GM19468 (cell line): ENCODE data around the gene USP25.
"Not testable (repeated sequence)": the region's sequence is repeated elsewhere in the genome, so short reads cannot be mapped to it uniquely, and the experiment has no call there.

Source experiments
- ATAC-seq: cut with Tn5 transposase; IDR thresholded peaks from one replicate; pipeline ENCODE4 v1.9.1; 2021; ENCODE audit warnings: mild to moderate bottlenecking, moderate library complexity, moderate number of reproducible peaks; ENCODE audit not compliant: unreplicated experiment; ENCODE audit errors: extremely low read depth

USP25 gene

DNA sequence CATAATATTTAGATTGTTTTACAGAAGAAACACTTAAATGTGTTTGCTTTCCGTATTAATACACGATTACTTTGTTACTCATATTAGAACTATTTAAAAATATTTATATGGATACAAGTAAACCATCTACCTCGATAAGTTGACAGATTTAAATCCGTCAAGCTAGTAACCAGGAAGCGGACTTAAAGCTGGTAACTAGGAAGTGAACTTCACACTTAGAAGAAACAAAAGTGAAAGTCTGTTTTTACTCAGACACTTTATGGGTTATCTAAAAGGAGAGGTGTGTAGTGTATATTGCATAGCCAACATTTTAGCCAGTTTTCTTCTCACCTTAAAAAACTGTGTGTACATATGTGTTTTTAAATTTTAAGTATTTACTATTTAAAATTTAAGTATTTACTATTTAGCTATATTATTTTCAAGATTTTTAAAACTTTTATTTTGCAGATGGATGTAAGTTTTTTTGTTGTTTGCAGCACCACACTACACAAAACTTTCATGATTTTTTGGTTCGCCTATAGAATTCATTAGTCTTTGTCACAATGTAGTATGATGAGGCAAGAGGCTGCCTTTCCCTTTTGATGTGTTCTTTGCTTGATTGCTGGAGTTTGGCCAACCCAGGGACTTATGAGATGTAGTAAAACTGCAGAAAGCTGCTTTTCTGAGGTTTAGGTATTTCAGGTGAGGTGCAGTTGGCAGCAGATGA lies 2.7 kb downstream of the USP25 start:
- ATAC-seq = peak; percentile 42

DNA sequence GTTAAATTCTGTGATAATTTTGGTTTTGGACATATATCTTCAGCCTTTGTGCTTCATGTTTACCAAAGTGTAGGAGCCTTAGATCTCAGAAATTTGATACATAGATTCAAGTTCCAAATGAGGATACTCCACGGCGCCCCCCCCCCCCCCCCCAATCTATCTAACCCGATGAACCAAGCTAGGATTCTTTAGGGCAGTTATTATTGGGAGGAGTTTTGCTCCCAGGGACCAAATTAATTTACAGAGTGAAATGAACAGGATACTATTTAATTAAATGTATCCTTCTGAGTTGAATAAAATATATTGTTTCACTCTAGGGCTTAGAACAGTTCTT lies 3.2 kb downstream of the USP25 start:
- no peak for ATAC-seq

GRCh38 chr21:15735409-15735808 lies 5.6 kb downstream of the USP25 start:
- ATAC-seq = no peak

DNA sequence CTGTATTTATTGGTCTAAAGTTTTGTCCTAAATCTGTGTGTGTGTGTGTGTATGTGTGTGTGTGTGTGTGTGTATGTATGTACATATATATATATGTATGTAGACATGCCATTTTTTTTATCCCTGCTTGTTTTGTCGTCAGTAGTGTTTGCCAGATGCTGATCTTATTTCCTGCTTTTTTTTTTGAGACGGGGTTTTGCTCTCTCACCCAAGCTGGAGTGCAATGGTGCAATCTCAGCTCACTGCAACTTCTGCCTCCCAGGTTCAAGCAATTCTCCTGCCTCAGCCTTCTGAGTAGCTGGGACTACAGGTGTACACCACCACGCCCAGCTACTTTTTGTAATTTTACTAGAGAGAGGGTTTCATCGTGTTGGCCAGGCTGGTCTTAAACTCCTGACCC lies 6.1 kb downstream of the USP25 start:
- ATAC-seq = not testable (repeated sequence)

DNA sequence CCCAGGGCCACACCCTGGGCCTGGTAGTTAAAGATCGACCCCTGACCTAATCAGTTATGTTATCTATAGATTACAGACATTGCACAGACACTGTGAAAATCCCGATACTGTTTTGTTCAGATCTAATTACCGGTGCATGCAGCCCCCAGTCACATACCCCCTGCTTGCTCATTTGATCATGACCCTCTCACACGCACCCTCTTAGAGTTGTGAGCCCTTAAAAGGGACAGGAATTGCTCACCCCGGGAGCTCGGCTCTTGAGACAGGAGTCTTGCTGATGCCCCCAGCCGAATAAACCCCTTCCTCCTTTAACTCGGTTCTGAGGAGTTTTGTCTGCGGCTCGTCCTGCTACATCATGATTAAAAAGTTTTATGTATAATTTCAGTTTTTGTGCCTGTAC lies 9.0 kb downstream of the USP25 start:
- ATAC-seq = not testable (repeated sequence)

- ATAC-seq = no peak
Observed at GRCh38 chr21:15740383-15740782, 10.6 kb downstream of the USP25 start.

GRCh38 chr21:15741510-15741909 lies 11.7 kb downstream of the USP25 start:
- no peak for ATAC-seq

DNA sequence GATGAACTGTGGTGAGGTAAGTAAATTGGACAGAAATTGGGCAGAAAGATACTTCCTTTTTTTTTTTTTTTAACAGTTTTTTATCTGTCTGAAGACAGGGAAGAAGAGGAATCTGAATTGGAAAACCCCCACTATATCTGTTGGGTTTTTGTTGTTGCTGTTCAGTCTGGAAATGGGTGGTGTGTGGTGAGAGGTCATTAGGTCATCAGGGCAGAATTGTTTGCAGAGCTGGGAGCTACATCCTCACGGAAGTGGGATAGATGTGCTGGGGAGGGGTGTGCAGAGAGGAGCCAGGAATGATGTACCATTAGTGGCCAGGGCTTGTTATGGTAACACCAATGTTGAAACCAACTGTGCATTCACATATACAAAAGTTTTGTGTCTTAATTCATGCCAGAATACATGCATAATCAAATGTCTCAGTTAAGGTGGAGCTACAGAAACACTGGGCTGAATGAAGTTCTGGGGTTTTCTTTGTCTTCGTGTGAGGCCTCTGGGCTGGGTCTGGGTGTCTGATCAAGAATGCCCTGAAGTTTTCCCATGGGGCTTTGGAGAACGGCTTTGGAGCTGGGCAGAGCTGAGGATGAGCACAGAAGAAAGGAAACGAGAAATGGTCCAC lies 12.4 kb downstream of the USP25 start:
- no peak for ATAC-seq

- ATAC-seq = no peak
Observed at GRCh38 chr21:15742694-15743093, 12.9 kb downstream of the USP25 start.

DNA sequence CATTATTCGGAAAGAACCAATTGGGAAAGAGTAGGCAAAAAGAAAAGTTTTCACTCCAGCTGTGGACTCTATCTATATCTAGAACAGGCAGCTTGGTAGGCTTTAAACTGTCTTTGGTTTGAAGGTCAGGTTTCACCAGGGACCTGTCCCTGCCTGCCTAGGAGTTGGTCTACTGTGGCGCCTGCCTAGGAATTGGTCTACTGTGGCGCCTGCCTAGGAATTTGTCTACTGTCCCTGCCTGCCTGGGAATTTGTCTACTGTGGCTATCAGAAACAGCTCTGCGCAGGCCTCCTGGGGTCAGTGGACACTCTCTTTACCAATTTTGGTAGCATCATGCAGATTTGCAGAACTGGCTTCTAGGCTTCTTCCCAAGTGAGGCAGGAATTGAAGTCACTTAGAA lies 13.8 kb downstream of the USP25 start:
- ATAC-seq = no peak

- ATAC-seq = no peak
Observed at GRCh38 chr21:15744926-15745325, 15.1 kb downstream of the USP25 start.

DNA sequence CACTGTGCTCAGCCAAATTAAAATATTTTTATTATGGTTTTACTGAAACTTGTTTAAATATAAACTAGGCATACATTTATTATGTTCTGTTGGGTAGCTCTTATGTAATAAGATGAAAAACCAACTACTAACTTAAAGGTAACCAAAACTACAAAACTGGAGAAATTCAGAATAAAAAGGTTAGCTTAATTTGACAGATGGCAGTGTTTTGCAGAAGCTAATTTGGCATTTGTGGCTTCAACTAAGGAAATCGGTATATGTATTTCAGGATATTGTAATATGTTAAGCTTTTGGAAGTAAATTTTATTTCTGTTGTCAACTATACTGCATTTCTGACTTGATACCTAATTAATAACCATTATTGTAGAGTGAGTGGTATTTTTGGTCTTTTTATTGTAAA lies 18.8 kb downstream of the USP25 start:
- ATAC-seq = no peak

GRCh38 chr21:15749082-15749860 lies 19.5 kb downstream of the USP25 start:
- ATAC-seq = no peak

DNA sequence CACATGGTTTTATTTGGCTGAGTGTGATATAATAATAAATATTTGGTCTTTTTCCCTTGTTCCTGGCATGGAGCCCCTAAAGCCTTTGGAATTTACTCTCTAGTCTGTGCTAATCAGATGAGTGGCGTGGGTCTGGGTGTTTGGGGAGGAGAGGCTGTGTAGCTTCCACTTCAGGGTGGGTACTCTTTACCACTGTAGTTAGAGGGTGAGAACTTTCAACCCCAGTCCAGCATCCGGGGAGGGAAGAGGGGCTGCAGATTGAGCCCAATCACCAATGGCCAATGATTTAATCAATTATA lies 20.0 kb downstream of the USP25 start:
- ATAC-seq = no peak

DNA sequence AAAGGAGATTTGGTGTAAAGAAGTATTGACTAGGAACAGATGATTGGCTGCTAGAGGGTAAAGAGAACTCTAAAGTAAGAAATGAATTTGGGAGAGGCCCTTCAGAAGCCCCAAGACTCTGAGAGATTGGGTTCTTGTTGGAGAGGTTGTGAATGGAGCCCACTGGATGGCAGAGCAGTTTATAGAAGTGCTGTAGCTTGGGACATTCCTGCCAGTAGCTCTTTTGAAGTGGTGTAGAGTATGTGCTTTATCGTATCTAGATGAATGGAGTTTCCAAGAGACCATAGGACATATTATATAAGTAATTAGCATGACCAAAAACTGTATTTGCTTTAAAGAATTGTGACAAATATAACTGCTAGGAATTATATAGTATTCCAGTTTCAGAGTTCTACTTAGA lies 21.3 kb downstream of the USP25 start:
- no peak for ATAC-seq

DNA sequence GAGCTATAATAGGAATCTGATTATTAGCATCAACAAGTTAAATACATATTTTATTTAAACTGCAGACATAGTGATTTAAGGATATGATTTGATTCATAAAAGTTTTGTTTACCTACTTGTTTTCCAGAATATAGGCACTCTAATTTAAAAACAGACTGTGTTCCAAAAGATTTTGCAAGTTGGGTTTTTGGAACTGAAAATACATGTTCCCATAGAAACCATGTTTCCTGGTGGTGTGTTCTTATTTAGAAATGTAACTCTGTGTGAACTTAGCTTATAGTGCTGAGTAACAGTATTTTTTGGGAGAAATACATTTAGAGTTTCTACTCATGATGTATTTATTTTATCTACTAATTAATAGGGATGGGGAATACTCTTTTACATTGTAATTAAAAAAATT lies 21.8 kb downstream of the USP25 start:
- ATAC-seq = no peak

GRCh38 chr21:15752763-15753407 lies 23.1 kb downstream of the USP25 start:
- ATAC-seq = no peak

DNA sequence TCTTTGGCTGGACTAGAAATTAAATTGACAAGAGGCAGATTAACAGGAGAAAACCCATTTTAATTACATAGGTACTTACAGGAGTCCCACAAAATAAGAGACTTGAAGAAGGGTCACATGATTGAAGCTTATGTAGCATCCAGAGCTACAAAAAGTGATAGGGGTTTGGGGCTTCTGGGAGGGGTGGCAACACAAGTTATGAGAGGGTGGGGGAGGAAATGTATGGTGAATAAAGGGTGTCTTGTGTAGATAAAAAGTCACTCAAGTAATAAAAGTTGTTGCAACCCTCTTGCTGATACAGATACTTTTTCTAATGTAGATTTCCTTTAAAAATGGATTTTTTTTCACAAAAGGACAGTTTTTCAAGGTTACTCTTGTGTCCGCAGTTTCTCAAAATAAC lies 24.0 kb downstream of the USP25 start:
- no peak for ATAC-seq

DNA sequence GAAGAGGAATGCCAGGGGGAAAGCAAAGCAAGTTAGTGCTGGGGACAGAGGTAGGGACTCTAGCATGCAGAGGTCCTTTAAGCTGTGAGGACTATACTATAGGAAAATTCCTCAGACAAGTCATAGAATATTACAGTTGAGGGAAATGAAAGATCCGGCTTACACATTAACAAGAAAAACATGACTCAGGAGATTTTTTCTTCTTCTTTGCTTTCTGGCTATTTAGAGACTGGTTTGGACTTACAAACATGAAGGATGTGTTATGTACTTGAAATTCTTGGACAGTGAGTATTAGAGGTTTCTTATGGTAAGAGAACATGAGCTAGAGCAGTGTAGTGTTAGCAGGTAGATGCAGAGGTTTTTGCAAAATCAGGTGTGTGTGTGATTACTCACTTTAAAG lies 24.9 kb downstream of the USP25 start:
- no peak for ATAC-seq

GRCh38 chr21:15755125-15755524 lies 25.3 kb downstream of the USP25 start:
- ATAC-seq = no peak

- ATAC-seq = no peak
Observed at GRCh38 chr21:15759469-15759868, 29.7 kb downstream of the USP25 start.
